A549 (cell line): Measurements from ENCODE around the gene GJB2. TPM values are rescaled to one million over a fixed set of nuclear protein-coding genes. Genes with fewer than 3 reads are reported as not detected.
A peak's percentile ranks its signal among the peaks of the same experiment; 100 is the strongest.

Experiments
- ATAC-seq, 2 experiments: fragments of 200-7000 bp in 1 of 2; fragments of >200 bp in 1 of 2; cut with Nextera tagmentation in 1 of 2; cut with Tn5 transposase in 1 of 2; 3 replicates each; pipeline versions ENCODE4 v1.8.0 to v1.9.1; 2018 to 2020; ENCODE audit warnings: mild to moderate bottlenecking in 1 of 2, moderate library complexity in 1 of 2
- CTCF ChIA-PET: fragments of 300-600 bp; sonication (Branson Sonifier 250); formaldehyde crosslinking; extraction: SDS; loops from one replicate; lab custom pipeline; 2021; ENCODE audit warnings: antibody characterized with exemption, inconsistent platforms; lab: Yijun Ruan, JAX
- POLR2A ChIA-PET: fragments of 350-600 bp; formaldehyde crosslinking; extraction: SDS; loops from one replicate; lab custom pipeline; 2021; ENCODE audit warnings: antibody characterized with exemption, inconsistent platforms; lab: Yijun Ruan, JAX
- DNase-seq, 2 experiments: peaks; one replicate each; pipeline versions ENCODE4 v3.0.0 to v3.0.0-alpha.2; 2011 to 2016; ENCODE audit warnings: low read depth in 1 of 2, low spot score in 1 of 2
- FAIRE-seq: peaks from 2 replicates; lab custom pipeline; 2011; peaks lifted over from hg19 to GRCh38; lab: Jason Lieb, UNC
- H3K27ac ChIP-seq, 2 experiments: fragments of >200 bp; sonication (Bioruptor Twin); formaldehyde crosslinking; 3 replicates each; pipeline ENCODE4 v1.5.1; 2016 to 2017
- H3K4me1 ChIP-seq: fragments of >200 bp; sonication (Bioruptor Twin); formaldehyde crosslinking; 3 replicates; pipeline ENCODE4 v1.6.1; 2016
- H3K4me2 ChIP-seq: fragments of >200 bp; sonication (Bioruptor Twin); formaldehyde crosslinking; 3 replicates; pipeline ENCODE4 v1.6.1; 2016
- H3K4me3 ChIP-seq: fragments of >200 bp; sonication (Bioruptor Twin); formaldehyde crosslinking; 3 replicates; pipeline ENCODE4 v1.5.1; 2016
- H3K9me3 ChIP-seq: fragments of >200 bp; sonication (Bioruptor Twin); formaldehyde crosslinking; 3 replicates; pipeline ENCODE4 v1.6.1; 2016
- BHLHE40 ChIP-seq: IDR thresholded peaks from 2 replicates; pipeline ENCODE4 v1.6.1; 2012; ENCODE audit warnings: low read depth, low read length, inconsistent platforms
- CBX2 ChIP-seq: fragments of 200-600 bp; sonication (generic); IDR thresholded peaks from 2 replicates; pipeline ENCODE4 v1.6.1; 2016; ENCODE audit warnings: low read depth, mild to moderate bottlenecking, borderline replicate concordance
- CBX8 ChIP-seq: fragments of 200-600 bp; sonication (generic); IDR thresholded peaks from 2 replicates; pipeline ENCODE4 v1.6.1; 2016
- CHD2 ChIP-seq: fragments of 150-350 bp; IDR thresholded peaks from 2 replicates; pipeline ENCODE4 v1.6.1; 2014; ENCODE audit warnings: low read length; ENCODE audit not compliant: partially characterized antibody
- EHF ChIP-seq: fragments of 250-450 bp; sonication (Bioruptor Pico); IDR thresholded peaks from 2 replicates; pipeline ENCODE4 v1.5.0; 2020; ENCODE audit warnings: mild to moderate bottlenecking
- EHMT2 ChIP-seq: fragments of 200-600 bp; sonication (generic); IDR thresholded peaks from 2 replicates; pipeline ENCODE4 v1.6.1; 2016; ENCODE audit warnings: antibody characterized with exemption, low read depth, mild to moderate bottlenecking, moderate library complexity
- EP300 ChIP-seq, 2 experiments: fragments of >200 bp; sonication (Bioruptor Twin); formaldehyde crosslinking; IDR thresholded peaks; 2 replicates in 1 of 2; 3 replicates in 1 of 2; pipeline ENCODE4 v1.6.1; 2016 to 2017
- FOSB ChIP-seq: fragments of 250-450 bp; sonication (Bioruptor Pico); IDR thresholded peaks from 2 replicates; pipeline ENCODE4 v1.5.0; 2020; ENCODE audit warnings: mild to moderate bottlenecking, moderate library complexity
- FOXS1 ChIP-seq: fragments of 250-450 bp; sonication (Bioruptor Pico); IDR thresholded peaks from 2 replicates; pipeline ENCODE4 v1.5.0; 2020; ENCODE audit warnings: mild to moderate bottlenecking, moderate library complexity
- HMGXB4 ChIP-seq: fragments of 250-450 bp; sonication (Bioruptor Pico); IDR thresholded peaks from 2 replicates; pipeline ENCODE4 v1.5.0; 2021; ENCODE audit warnings: mild to moderate bottlenecking, moderate library complexity, borderline replicate concordance
- HOXA7 ChIP-seq: fragments of 250-450 bp; sonication (Bioruptor Pico); IDR thresholded peaks from 2 replicates; pipeline ENCODE4 v1.5.0; 2020; ENCODE audit warnings: mild to moderate bottlenecking, moderate library complexity
- HOXB13 ChIP-seq: fragments of 250-450 bp; sonication (Bioruptor Pico); IDR thresholded peaks from 2 replicates; pipeline ENCODE4 v1.5.0; 2020; ENCODE audit warnings: low read depth, mild to moderate bottlenecking, moderate library complexity
- MAFK ChIP-seq: fragments of 450-650 bp; IDR thresholded peaks from 2 replicates; pipeline ENCODE4 v1.6.1; 2014; ENCODE audit not compliant: partially characterized antibody
- NFE2L2 ChIP-seq: fragments of 150-350 bp; conservative IDR thresholded peaks from 2 replicates; pipeline ENCODE4 v1.6.1; 2014; ENCODE audit warnings: low read length
- POLR2A ChIP-seq: IDR thresholded peaks from 2 replicates; pipeline ENCODE4 v1.6.1; 2012; ENCODE audit warnings: mild to moderate bottlenecking, low read length
- RAD21 ChIP-seq, 2 experiments: fragments of >200 bp in 1 of 2; sonication (Bioruptor Twin) in 1 of 2; formaldehyde crosslinking in 1 of 2; IDR thresholded peaks in 1 of 2; conservative IDR thresholded peaks in 1 of 2; 2 replicates in 1 of 2; 3 replicates in 1 of 2; pipeline ENCODE4 v1.6.1; 2012 to 2018; ENCODE audit warnings: inconsistent platforms in 1 of 2
- RCOR1 ChIP-seq: fragments of 150-350 bp; IDR thresholded peaks from 2 replicates; pipeline ENCODE4 v1.6.1; 2014; ENCODE audit warnings: antibody characterized with exemption, low read length, low read depth
- RNF2 ChIP-seq: fragments of 200-600 bp; sonication (generic); IDR thresholded peaks from 2 replicates; pipeline ENCODE4 v1.6.1; 2016; ENCODE audit warnings: low read depth, mild to moderate bottlenecking, antibody characterized with exemption, moderate library complexity, borderline replicate concordance
- WGBS: methylation state at CpG from one replicate; pipeline ENCODE4 v1.1.6; 2017; ENCODE audit errors: missing lambda C conversion rate; 5-methylcytosine and 5-hydroxymethylcytosine counted together
- polyA plus RNA-seq, 4 experiments: library from polyadenylated mRNA; depleted of rRNA in 3 of 4; stranded (reverse); fragments of >200 nt; fragmentation: RNase III in 1 of 4; extraction: RNeasy Plus Mini Kit Qiagen cat#74134 plus additional on column Dnase treatment in 1 of 4; gene quantifications; 2 replicates in 3 of 4; 3 replicates in 1 of 4; pipeline ENCODE4 v1.2.3, GENCODE V29; 2011 to 2017
- TF ChIP-seq, protein P1 (sequence below): IDR thresholded peaks from 2 replicates; pipeline ENCODE4 v1.6.1; 2012

The GJB2 gene
- polyA plus RNA-seq, 2 of the 4 experiments (the other 2 are of a cell fraction): 0.40 to 0.66 TPM

- 1% methylated on average over 23 of the region's 93 CpGs for WGBS
- CTCF ChIA-PET: interaction anchor here (0.7 to 4.2 kb wide), 3 partner anchors 19 to 105 kb away, joined by 3 to 19 read pairs (median 3); no protein-coding TSS in a partner anchor
- DNase-seq (peak; percentile 13 to 29), FAIRE-seq (no peak), ATAC-seq (peak; percentile 77 to 80)
- no peak for TF ChIP-seq HOXA7
- TF ChIP-seq EHMT2: no peak
- TF ChIP-seq MAFK: no peak
- TF ChIP-seq FOXS1 (CRISPR knock-in tag): no peak
- no peak for TF ChIP-seq CBX2
- TF ChIP-seq, protein P1, sequence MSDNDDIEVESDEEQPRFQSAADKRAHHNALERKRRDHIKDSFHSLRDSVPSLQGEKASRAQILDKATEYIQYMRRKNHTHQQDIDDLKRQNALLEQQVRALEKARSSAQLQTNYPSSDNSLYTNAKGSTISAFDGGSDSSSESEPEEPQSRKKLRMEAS: 0 out of 2 replicates have a peak, but pooled peaks have one; percentile 17
- no peak for TF ChIP-seq FOSB (CRISPR knock-in tag)
- TF ChIP-seq NFE2L2: no peak
- no peak for TF ChIP-seq HMGXB4 (CRISPR knock-in tag)
- no peak for TF ChIP-seq POLR2A
- 0 out of 2 replicates have a peak, but pooled peaks have one; percentile 34 for TF ChIP-seq RNF2
- TF ChIP-seq EP300 (IDR thresholded peaks at IDR 0.05): no peak
- H3K9me3 ChIP-seq: no peaks in the 10 kb centered on the region
- H3K27ac ChIP-seq: peak within 1 kb of the TSS in 1 of 2 experiments; percentile 42; a peak in 1 of 6 replicates
- H3K4me2 ChIP-seq: peak within 1 kb of the TSS; percentile 95
- POLR2A ChIA-PET: interaction anchor here (1.0 kb wide), 1 partner anchor 201 kb away, joined by 3 read pairs; no protein-coding TSS in a partner anchor
- peaks cover 7% of the 10 kb centered on the region; the same call in 1 of the 3 replicates for H3K4me1 ChIP-seq
- H3K4me3 ChIP-seq: peak within 1 kb of the TSS; percentile 47
These were observed 32.1 kb downstream of the GJB2 start, which contains the start of gene GJA3 for GRCh38 chr13:20160306-20161274. Gene GJA3 (minus strand): TSS chr13:20161052. CDS start chr13:20143288, 17,764 bp downstream.

DNA sequence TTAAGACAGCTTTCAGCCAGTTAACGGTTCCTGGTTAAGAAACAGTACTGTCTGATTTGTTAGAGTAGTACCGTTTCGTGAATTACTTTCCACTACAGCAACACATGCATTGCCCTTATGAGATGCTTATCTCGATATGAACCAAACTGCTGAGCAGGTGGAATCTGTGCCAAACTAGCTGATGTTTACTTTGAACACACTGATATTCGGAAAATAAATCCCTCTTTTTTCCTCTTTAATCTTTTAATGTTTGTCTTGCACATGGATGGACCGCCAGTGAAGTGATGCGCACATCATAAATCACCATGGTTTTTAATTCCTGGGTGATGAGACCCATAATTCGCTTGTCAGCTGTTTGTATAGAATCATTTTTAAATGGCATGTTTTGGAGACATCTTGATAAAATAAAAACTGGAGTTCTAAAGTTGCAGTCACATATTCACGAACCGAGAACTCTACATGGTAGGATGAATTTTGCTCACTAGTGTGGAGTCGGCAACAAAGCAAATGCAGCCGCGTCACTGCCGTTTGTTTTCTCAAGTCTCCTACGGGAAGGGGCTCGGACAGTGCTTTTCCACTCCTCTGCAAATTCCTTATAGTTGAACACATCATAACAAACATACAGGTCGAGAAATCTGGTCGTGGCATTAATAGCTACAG, 33.0 kb downstream of the GJB2 start:
- FAIRE-seq (no peak), DNase-seq (no peak), ATAC-seq (peak in 1 of 2 experiments; percentile 19; a peak in 2 of 6 replicates)
- no peaks in the 10 kb centered on the region for H3K9me3 ChIP-seq
- POLR2A ChIA-PET: no interaction called here
- peaks cover 7% of the 10 kb centered on the region; the same call in 1 of the 3 replicates for H3K4me1 ChIP-seq
- peak; percentile 93 for TF ChIP-seq CBX8
- peak; percentile 81 for TF ChIP-seq RNF2
- no peak for TF ChIP-seq EHF (CRISPR knock-in tag)
- TF ChIP-seq MAFK: peak; percentile 51
- peak overlapping the region; percentile 47 for H3K4me3 ChIP-seq
- CTCF ChIA-PET: interaction anchor here (0.6 to 4.2 kb wide), 5 partner anchors 20 to 165 kb away, joined by 3 to 19 read pairs (median 3); no protein-coding TSS in a partner anchor
- 10% methylated on average over 18 of the region's 18 CpGs for WGBS
- no peak overlapping the region for H3K27ac ChIP-seq
- peak overlapping the region; percentile 95 for H3K4me2 ChIP-seq

DNA sequence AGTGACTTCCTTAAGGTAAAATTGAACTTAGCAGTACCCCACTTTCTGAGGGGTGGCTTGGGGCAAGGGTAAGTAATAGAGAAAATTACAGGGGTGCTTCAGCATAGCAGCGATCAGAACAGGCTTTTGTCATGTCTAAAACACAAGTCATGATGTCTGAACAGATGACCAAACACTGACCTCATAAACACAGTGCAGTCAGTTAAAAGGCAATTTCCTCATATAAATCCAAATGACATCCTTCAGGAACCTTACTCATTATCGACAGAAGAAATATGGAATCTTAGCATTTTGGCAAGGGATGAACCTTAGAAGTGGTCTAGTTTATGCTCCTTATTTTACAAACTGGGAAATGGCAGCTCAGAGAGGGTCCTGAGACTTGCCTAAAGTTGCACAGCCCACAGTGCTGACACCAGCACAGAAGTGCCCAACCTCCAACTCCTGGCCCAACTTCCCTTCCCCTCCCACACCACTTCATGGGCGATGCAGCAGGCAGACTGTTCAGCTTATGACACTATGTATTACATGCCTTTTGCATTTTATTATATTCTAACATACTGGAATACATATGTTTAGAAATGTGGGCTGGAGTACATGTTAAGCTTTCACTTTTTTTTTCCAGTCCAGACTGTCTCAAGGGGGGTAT, 35.5 kb downstream of the GJB2 start:
- ChIA-PET CTCF (interaction anchor here (0.7 to 1.1 kb wide), 3 partner anchors 9 to 30 kb away, joined by 3 read pairs; no protein-coding TSS in a partner anchor), POLR2A (no interaction called here)
- Histone ChIP-seq H3K9me3 (no peaks in the 10 kb centered on the region), H3K4me3 (no peak overlapping the region), H3K27ac (no peak overlapping the region), H3K4me1 (peaks cover 7% of the 10 kb centered on the region; the same call in 1 of the 3 replicates), H3K4me2 (no peak overlapping the region)
- FAIRE-seq (no peak), DNase-seq (no peak), ATAC-seq (no peak)
- TF ChIP-seq HOXB13 (CRISPR knock-in tag): no peak
- TF ChIP-seq NFE2L2: no peak
- no peak for TF ChIP-seq RCOR1
- TF ChIP-seq RAD21 (conservative IDR thresholded peaks at IDR 0.05 in 1 of 2, IDR thresholded peaks at IDR 0.05 in 1 of 2): no peak
- no peak for TF ChIP-seq CHD2
- TF ChIP-seq BHLHE40: no peak
- WGBS: 37% methylated on average over 3 of the region's 3 CpGs
